HL-60 (cell line): ENCODE measurements around the gene GATD1.

Source experiments
- DNase-seq, 2 experiments: peaks; one replicate each; pipeline ENCODE4 v3.0.0-alpha.2; 2010 to 2020; ENCODE audit warnings: low read depth in 1 of 2, low spot score in 1 of 2
- H3K27ac ChIP-seq: fragments of 250-450 bp; sonication (Bioruptor Pico); replicated peaks from 2 replicates; pipeline ENCODE4 v1.5.1; 2020; ENCODE audit warnings: mild to moderate bottlenecking, moderate library complexity
- H3K27me3 ChIP-seq: fragments of 250-450 bp; sonication (Bioruptor Pico); 2 replicates; pipeline ENCODE4 v1.5.1; 2021; ENCODE audit warnings: mild to moderate bottlenecking, moderate library complexity; ENCODE audit not compliant: insufficient read depth, poor library complexity, severe bottlenecking
- H3K4me3 ChIP-seq: replicated peaks from 2 replicates; pipeline ENCODE4 v1.5.1; 2011; ENCODE audit warnings: mild to moderate bottlenecking, control low read depth, low read length; ENCODE audit not compliant: insufficient read depth
- GABPA ChIP-seq: IDR thresholded peaks from 2 replicates; pipeline ENCODE4 v1.6.1; 2012; ENCODE audit warnings: low read depth
- POLR2AphosphoS5 ChIP-seq: IDR thresholded peaks from 2 replicates; pipeline ENCODE4 v1.6.1; 2012; ENCODE audit warnings: low read depth
- REST ChIP-seq: IDR thresholded peaks from 2 replicates; pipeline ENCODE4 v1.6.1; 2012; ENCODE audit warnings: low read depth; ENCODE audit not compliant: insufficient replicate concordance
- SPI1 ChIP-seq: IDR thresholded peaks from 2 replicates; pipeline ENCODE4 v1.6.1; 2012; ENCODE audit warnings: low read depth, mild to moderate bottlenecking, borderline replicate concordance
- TF ChIP-seq, protein P1 (sequence below): IDR thresholded peaks from one replicate; pipeline ENCODE4 v1.5.1; 2011; ENCODE audit warnings: low read length, control low read depth, inconsistent platforms; ENCODE audit not compliant: insufficient read depth

Gene GATD1

DNA sequence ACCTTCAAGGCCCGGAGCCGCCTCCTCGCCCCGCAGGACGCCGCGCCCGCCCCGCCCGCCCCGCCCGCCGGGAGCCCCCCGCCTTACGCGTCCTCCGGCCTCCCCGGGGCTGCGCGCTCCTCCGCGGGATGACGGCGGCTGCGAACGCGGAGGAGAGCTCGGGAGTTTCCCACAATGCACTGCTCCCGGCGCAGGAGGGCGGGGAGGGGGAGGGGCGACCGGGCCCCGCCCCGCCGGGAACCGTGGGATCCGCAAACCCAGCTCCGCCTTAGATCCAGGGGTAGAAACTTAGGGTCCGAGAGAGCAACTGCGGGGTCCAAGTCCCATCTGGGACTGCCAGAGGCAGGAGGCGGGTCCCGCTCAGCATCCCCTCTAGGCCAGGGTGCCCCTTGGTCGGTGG lies 12.7 kb upstream of the GATD1 start, which contains the start of gene CEND1:
CEND1 (minus strand) TSS at position 148 of the 400 bp plus-strand sequence. CDS start 1,514 bp downstream, outside the sequence.
- TF ChIP-seq POLR2AphosphoS5 (no peak), REST (no peak), GABPA (no peak), SPI1 (no peak)
- TF ChIP-seq, protein P1, sequence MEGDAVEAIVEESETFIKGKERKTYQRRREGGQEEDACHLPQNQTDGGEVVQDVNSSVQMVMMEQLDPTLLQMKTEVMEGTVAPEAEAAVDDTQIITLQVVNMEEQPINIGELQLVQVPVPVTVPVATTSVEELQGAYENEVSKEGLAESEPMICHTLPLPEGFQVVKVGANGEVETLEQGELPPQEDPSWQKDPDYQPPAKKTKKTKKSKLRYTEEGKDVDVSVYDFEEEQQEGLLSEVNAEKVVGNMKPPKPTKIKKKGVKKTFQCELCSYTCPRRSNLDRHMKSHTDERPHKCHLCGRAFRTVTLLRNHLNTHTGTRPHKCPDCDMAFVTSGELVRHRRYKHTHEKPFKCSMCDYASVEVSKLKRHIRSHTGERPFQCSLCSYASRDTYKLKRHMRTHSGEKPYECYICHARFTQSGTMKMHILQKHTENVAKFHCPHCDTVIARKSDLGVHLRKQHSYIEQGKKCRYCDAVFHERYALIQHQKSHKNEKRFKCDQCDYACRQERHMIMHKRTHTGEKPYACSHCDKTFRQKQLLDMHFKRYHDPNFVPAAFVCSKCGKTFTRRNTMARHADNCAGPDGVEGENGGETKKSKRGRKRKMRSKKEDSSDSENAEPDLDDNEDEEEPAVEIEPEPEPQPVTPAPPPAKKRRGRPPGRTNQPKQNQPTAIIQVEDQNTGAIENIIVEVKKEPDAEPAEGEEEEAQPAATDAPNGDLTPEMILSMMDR = no peak
- Histone ChIP-seq H3K27ac (no peak within 1 kb of the TSS), H3K27me3 (peaks cover 6% of the 10 kb centered on the region), H3K4me3 (no peak within 1 kb of the TSS)
- no peak for DNase-seq

GRCh38 chr11:788953-789940 lies 12.0 kb upstream of the GATD1 start:
- no peak overlapping the region for H3K4me3 ChIP-seq
- H3K27me3 ChIP-seq = peaks cover 6% of the 10 kb centered on the region
- H3K27ac ChIP-seq = no peak overlapping the region
- TF ChIP-seq SPI1 = no peak
- TF ChIP-seq POLR2AphosphoS5 = no peak
- TF ChIP-seq, protein P1 = no peak
- TF ChIP-seq GABPA = no peak
- TF ChIP-seq REST = no peak
- DNase-seq = no peak

- no peak for DNase-seq
- Histone ChIP-seq H3K4me3 (no peak overlapping the region), H3K27me3 (peaks cover 6% of the 10 kb centered on the region), H3K27ac (no peak overlapping the region)
- TF ChIP-seq, protein P1 = no peak
- TF ChIP-seq SPI1 (no peak), POLR2AphosphoS5 (no peak), GABPA (no peak), REST (no peak)
Observed at GRCh38 chr11:788009-788640, 10.8 kb upstream of the GATD1 start.
